ENCODE results near the gene SLC35F1.
"Not testable (repeated sequence)": the region's sequence is repeated elsewhere in the genome, so short reads cannot be mapped to it uniquely, and the experiment has no call there.

The SLC35F1 gene

GRCh38 chr6:118016532-118016931 is 109.5 kb downstream of the SLC35F1 start:
- DNase-seq, result no peak

GRCh38 chr6:118017301-118017848 is 110.3 kb downstream of the SLC35F1 start:
- no peak for DNase-seq

- no peak for DNase-seq
These were observed 116.7 kb downstream of the SLC35F1 start for GRCh38 chr6:118023771-118024170.

GRCh38 chr6:118029967-118030366 is 122.9 kb downstream of the SLC35F1 start:
- no peak for DNase-seq

- not testable (repeated sequence) for DNase-seq
These were observed 130.4 kb downstream of the SLC35F1 start for GRCh38 chr6:118037479-118037878.

- DNase-seq, result no peak
These were observed 135.8 kb downstream of the SLC35F1 start for GRCh38 chr6:118042855-118043254.

GRCh38 chr6:118044275-118044674 is 137.2 kb downstream of the SLC35F1 start:
- no peak for DNase-seq

- DNase-seq, result no peak
These were observed 147.0 kb downstream of the SLC35F1 start for GRCh38 chr6:118054082-118054481.

- no peak for DNase-seq
These were observed 154.6 kb downstream of the SLC35F1 start for GRCh38 chr6:118061666-118062065.

GRCh38 chr6:118080547-118080946 is 173.5 kb downstream of the SLC35F1 start:
- DNase-seq, result no peak

- no peak for DNase-seq
These were observed 176.6 kb downstream of the SLC35F1 start for GRCh38 chr6:118083711-118084110.

GRCh38 chr6:118085665-118086064 is 178.6 kb downstream of the SLC35F1 start:
- no peak for DNase-seq

GRCh38 chr6:118086159-118086558 is 179.1 kb downstream of the SLC35F1 start:
- DNase-seq, result no peak

- no peak for DNase-seq
These were observed 185.0 kb downstream of the SLC35F1 start for GRCh38 chr6:118092086-118092485.

- no peak for DNase-seq
These were observed 190.5 kb downstream of the SLC35F1 start for GRCh38 chr6:118097576-118097975.

- no peak for DNase-seq
These were observed 193.7 kb downstream of the SLC35F1 start for GRCh38 chr6:118100717-118101116.

GRCh38 chr6:118101220-118101619 is 194.2 kb downstream of the SLC35F1 start:
- DNase-seq, result no peak

GRCh38 chr6:118101831-118102345 is 194.8 kb downstream of the SLC35F1 start:
- DNase-seq, result no peak

GRCh38 chr6:118102401-118102800 is 195.3 kb downstream of the SLC35F1 start:
- no peak for DNase-seq

- no peak for DNase-seq
These were observed 196.5 kb downstream of the SLC35F1 start for GRCh38 chr6:118103381-118104146.

- DNase-seq, result no peak
These were observed 215.2 kb downstream of the SLC35F1 start for GRCh38 chr6:118122161-118122725.

- DNase-seq, result no peak
These were observed 215.7 kb downstream of the SLC35F1 start for GRCh38 chr6:118122801-118123200.

GRCh38 chr6:118123503-118124037 is 216.5 kb downstream of the SLC35F1 start:
- no peak for DNase-seq

- no peak for DNase-seq
These were observed 217.8 kb downstream of the SLC35F1 start for GRCh38 chr6:118124851-118125250.

Data from AML-193 (cell line).